ENCODE results near the gene ANKDD1B.
"Not testable (repeated sequence)": the region's sequence is repeated elsewhere in the genome, so short reads cannot be mapped to it uniquely, and the experiment has no call there.

Gene ANKDD1B

GRCh38 chr5:75611311-75612225, at the start of gene ANKDD1B:
TSS of gene ANKDD1B (plus strand) at chr5:75611453. CDS start at chr5:75611635, 182 bp downstream.
- DNase-seq (ENCODE audit: low spot score) = peak; percentile 25

- DNase-seq (ENCODE audit: low spot score) = not testable (repeated sequence)
Measured at GRCh38 chr5:75565991-75566709, 45.1 kb upstream of the ANKDD1B start.

GRCh38 chr5:75566710-75567309, 44.4 kb upstream of the ANKDD1B start:
- DNase-seq (ENCODE audit: low spot score) = peak; percentile 42

GRCh38 chr5:75567710-75568109, 43.5 kb upstream of the ANKDD1B start:
- no peak for DNase-seq (ENCODE audit: low spot score)

- DNase-seq (ENCODE audit: low spot score) = no peak
Measured at GRCh38 chr5:75568202-75568601, 43.1 kb upstream of the ANKDD1B start.

- DNase-seq (ENCODE audit: low spot score) = no peak
Measured at GRCh38 chr5:75571547-75571946, 39.7 kb upstream of the ANKDD1B start.

GRCh38 chr5:75574791-75575190, 36.5 kb upstream of the ANKDD1B start:
- no peak for DNase-seq (ENCODE audit: low spot score)

GRCh38 chr5:75578280-75578679, 33.0 kb upstream of the ANKDD1B start:
- not testable (repeated sequence) for DNase-seq (ENCODE audit: low spot score)

GRCh38 chr5:75584641-75585040, 26.6 kb upstream of the ANKDD1B start:
- DNase-seq (ENCODE audit: low spot score) = no peak

GRCh38 chr5:75588666-75589065, 22.6 kb upstream of the ANKDD1B start:
- no peak for DNase-seq (ENCODE audit: low spot score)

- no peak for DNase-seq (ENCODE audit: low spot score)
Measured at GRCh38 chr5:75600535-75600934, 10.7 kb upstream of the ANKDD1B start.

- DNase-seq (ENCODE audit: low spot score) = no peak
Measured at GRCh38 chr5:75601567-75601966, 9.7 kb upstream of the ANKDD1B start.

GRCh38 chr5:75601996-75602395, 9.3 kb upstream of the ANKDD1B start:
- DNase-seq (ENCODE audit: low spot score) = no peak

- DNase-seq (ENCODE audit: low spot score) = no peak
Measured at GRCh38 chr5:75603371-75603770, 7.9 kb upstream of the ANKDD1B start.

- no peak for DNase-seq (ENCODE audit: low spot score)
Measured at GRCh38 chr5:75603821-75604220, 7.4 kb upstream of the ANKDD1B start.

GRCh38 chr5:75607341-75607740, 3.9 kb upstream of the ANKDD1B start:
- not testable (repeated sequence) for DNase-seq (ENCODE audit: low spot score)

- DNase-seq (ENCODE audit: low spot score) = no peak
Measured at GRCh38 chr5:75608870-75609269, 2.4 kb upstream of the ANKDD1B start.

- peak; percentile 18 for DNase-seq (ENCODE audit: low spot score)
Measured at GRCh38 chr5:75610201-75610600, 1.1 kb upstream of the ANKDD1B start.

GRCh38 chr5:75610859-75611310, 368 bp upstream of the ANKDD1B start:
- DNase-seq (ENCODE audit: low spot score) = not testable (repeated sequence)

- no peak for DNase-seq (ENCODE audit: low spot score)
Measured at GRCh38 chr5:75612226-75612569, 945 bp downstream of the ANKDD1B start.

GRCh38 chr5:75612901-75613300, 1.6 kb downstream of the ANKDD1B start:
- DNase-seq (ENCODE audit: low spot score) = no peak

- no peak for DNase-seq (ENCODE audit: low spot score)
Measured at GRCh38 chr5:75614176-75614575, 2.9 kb downstream of the ANKDD1B start.

Data from putamen (tissue), 1 donor.